Fibroblast of peridontal ligament (primary cell): Measurements from ENCODE around the gene ESPN.

ENCODE experiments used
- DNase-seq: peaks from one replicate; pipeline ENCODE4 v3.0.0-alpha.2; 2010; ENCODE audit errors: extremely low read depth

The ESPN gene

GRCh38 chr1:6499296-6499695 lies 74.7 kb downstream of the ESPN start:
- no peak for DNase-seq

DNA sequence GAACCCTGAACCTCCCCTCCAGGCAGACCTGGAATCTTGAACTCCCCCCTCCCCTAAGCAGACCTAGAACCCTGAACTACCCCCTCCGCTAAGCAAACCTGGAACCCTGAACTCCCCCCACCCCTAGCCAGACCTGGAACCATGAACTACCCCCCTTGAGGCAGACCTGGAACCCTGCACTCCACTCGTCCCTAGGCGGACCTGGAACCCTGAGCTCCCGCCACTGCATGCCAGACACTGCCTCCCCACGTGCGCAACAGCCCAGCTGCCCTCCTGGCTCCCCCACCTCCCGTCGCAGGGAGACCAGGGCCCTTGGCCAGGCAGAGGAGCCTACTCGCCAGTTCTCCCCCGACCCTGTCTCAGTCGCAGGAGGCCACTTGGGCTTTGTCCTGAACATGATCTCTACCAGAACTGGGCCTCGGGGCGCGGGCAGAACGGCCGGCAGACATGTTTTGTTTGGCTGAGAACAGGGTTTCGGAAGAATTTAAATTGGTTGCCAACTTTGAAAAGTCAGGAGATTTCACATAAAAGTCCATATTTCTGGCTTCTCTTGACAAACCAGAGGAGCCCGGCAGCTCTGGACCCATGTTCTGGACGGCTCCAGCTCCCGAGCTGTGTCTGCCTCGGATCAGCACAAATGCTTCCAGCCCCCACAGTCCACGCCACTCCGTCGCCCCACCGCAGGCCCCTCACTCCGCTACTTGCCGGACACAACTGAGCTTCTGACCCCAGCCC lies 76.1 kb downstream of the ESPN start:
- peak; percentile 24 for DNase-seq

DNA sequence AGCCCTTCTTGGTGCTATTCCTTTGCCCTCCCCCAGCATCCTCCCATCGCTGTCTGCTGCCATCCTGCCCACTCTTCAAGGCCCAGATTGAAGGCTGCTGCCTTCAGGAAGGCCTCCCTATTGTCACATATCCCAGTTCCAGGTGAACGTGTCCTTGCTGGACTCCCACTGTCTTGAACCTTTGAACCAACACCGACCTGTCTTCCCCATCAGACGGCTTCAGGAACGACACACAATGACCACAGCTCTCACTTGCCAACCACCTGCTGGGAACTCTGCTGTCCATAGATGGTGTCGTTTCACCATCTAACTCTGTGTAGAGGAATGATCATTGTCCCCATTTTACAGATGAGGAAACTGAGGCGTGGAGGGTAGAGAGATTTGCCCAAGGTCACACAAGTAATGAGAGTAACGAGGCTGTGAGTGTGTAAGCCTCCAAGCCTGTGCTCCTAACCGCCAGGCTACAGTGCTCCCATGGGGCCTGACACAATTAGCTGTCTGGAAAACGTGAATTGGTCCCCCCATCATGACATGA lies 76.8 kb downstream of the ESPN start:
- no peak for DNase-seq

- DNase-seq: peak; percentile 24
These were observed 77.7 kb downstream of the ESPN start for GRCh38 chr1:6502000-6502891.

- DNase-seq: no peak
These were observed 79.5 kb downstream of the ESPN start for GRCh38 chr1:6503884-6504602.

DNA sequence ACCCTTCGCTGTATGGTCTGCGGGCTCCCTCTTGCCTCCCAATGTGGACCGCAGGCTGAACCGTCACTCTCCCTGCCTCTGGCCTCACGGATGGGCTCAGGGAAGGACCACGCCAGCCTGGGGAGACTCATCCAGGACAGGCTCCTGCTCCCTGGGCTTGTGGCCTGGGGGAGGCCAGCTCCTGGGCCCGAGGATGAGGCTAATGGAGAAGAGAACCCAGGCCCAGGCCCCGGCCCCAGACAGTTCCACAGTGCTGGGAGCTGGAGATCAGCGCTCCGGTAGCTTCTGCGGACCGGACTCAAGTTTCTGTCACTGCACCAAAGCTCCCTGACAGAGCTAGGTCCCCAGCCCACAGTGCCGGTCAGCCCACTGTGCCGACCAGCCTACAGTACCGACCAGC lies 80.3 kb downstream of the ESPN start:
- DNase-seq: no peak

- no peak for DNase-seq
These were observed 81.0 kb downstream of the ESPN start for GRCh38 chr1:6505367-6506209.

DNA sequence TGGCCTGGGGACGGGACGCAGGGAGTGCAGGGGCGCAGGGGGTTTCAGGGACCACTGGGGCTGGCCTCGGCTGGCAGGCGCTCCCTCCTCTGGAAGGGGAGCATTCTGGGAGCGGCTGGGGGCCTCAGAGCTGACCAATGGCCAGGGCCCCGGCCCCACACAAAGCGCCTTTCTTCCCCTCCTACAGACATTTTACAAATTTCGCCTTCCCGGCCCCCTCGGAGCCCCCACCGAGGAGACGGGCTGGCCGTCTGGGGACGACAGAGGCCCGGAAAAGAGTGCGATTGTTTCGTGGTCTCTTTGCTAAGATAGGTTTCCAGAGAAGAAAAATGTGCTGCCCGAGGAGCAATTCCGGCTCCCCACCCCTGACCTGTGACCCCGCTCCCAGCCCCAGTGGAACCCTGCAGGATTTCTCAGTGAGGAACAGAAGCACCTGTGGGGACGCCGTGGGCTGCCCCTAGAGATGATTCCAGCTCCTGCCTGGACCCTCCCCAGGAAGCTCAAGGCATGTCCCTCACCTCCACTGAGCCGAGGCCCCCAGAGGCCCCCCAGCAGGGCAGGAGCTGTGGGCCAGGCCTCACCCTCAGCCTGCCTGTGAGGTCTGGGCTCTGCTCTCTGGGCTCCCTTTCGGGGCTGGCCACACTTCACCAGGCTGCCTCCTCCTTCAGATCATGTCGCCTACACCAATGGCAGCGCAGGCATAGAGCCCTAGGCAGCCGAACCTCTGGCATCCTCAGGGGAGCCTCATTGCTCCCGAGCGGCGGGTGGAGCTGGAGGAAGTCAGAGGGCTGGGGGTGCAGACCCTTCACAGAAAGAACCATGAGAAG lies 81.8 kb downstream of the ESPN start:
- DNase-seq: no peak

- DNase-seq: no peak
These were observed 82.5 kb downstream of the ESPN start for GRCh38 chr1:6507037-6507428.

- no peak for DNase-seq
These were observed 82.9 kb downstream of the ESPN start for GRCh38 chr1:6507461-6507911.

GRCh38 chr1:6508154-6508815 lies 83.7 kb downstream of the ESPN start:
- no peak for DNase-seq

DNA sequence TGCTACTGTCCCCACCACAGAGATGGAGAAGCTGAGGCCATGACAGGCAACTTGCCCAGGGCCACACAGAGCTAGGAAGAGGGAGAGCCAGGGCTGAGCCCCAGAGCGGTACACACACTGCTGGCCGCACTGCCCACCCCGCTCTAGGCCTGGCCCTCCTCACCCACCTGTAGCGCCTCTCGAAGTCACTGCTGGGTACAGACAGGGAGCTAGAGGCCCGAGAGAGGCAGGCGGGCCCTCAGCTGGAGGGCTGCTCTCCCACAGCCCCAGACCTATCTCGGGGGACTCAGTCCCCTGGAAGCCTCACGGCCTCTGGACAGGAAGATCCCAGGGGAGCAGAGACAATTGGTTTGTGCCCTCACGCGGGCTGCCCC lies 84.2 kb downstream of the ESPN start:
- DNase-seq: no peak

GRCh38 chr1:6509220-6509918 lies 84.8 kb downstream of the ESPN start:
- DNase-seq: no peak

- no peak for DNase-seq
These were observed 85.3 kb downstream of the ESPN start for GRCh38 chr1:6509919-6510291.

- no peak for DNase-seq
These were observed 85.9 kb downstream of the ESPN start for GRCh38 chr1:6510493-6510892.
